GM23338 (cell line): Measurements from ENCODE around the gene IL13. TPM values are rescaled to one million over a fixed set of nuclear protein-coding genes. Genes with fewer than 3 reads are reported as not detected.

Experiments used
- ATAC-seq: fragments of 200-7000 bp; cut with Tn5 transposase; 3 replicates; pipeline ENCODE4 v1.9.1; 2020
- DNase-seq: peaks from one replicate; pipeline ENCODE4 v3.0.0-alpha.2; 2015; ENCODE audit warnings: low spot score
- H2AFZ ChIP-seq: fragments of 200-600 bp; sonication (generic); 2 replicates; pipeline ENCODE4 v1.8.0; 2016; ENCODE audit warnings: antibody characterized with exemption, mild to moderate bottlenecking, moderate library complexity
- H3F3A ChIP-seq: fragments of 200-600 bp; sonication (generic); replicated peaks from 2 replicates; pipeline ENCODE4 v1.8.0; 2017; ENCODE audit warnings: antibody characterized with exemption, mixed run types, low read depth
- H3K27ac ChIP-seq: fragments of 200-600 bp; sonication (generic); 2 replicates; pipeline ENCODE4 v1.6.1; 2016; ENCODE audit warnings: low read depth
- H3K27me3 ChIP-seq: fragments of 200-600 bp; sonication (generic); 2 replicates; pipeline ENCODE4 v1.8.0; 2016; ENCODE audit warnings: mild to moderate bottlenecking, mixed run types, moderate library complexity; ENCODE audit not compliant: insufficient read depth
- H3K36me3 ChIP-seq: fragments of 200-600 bp; sonication (generic); 2 replicates; pipeline ENCODE4 v1.8.0; 2016; ENCODE audit warnings: mild to moderate bottlenecking; ENCODE audit not compliant: insufficient read depth
- H3K4me1 ChIP-seq: fragments of 200-600 bp; sonication (generic); 2 replicates; pipeline ENCODE4 v1.8.0; 2016; ENCODE audit warnings: mild to moderate bottlenecking, moderate library complexity; ENCODE audit not compliant: insufficient read depth
- H3K4me2 ChIP-seq: fragments of 200-600 bp; sonication (generic); 2 replicates; pipeline ENCODE4 v1.7.1; 2017; ENCODE audit warnings: mixed run types
- H3K4me3 ChIP-seq: fragments of 200-600 bp; sonication (generic); 2 replicates; pipeline ENCODE4 v1.6.1; 2016; ENCODE audit warnings: mixed run types
- H3K79me2 ChIP-seq: fragments of 200-600 bp; sonication (generic); replicated peaks from 2 replicates; pipeline ENCODE4 v1.8.0; 2017; ENCODE audit warnings: mild to moderate bottlenecking; ENCODE audit not compliant: insufficient read depth
- H3K9me2 ChIP-seq: fragments of 200-600 bp; sonication (generic); 2 replicates; pipeline ENCODE4 v1.8.0; 2017; ENCODE audit not compliant: insufficient read depth
- H4K20me1 ChIP-seq: fragments of 200-600 bp; sonication (generic); replicated peaks from 2 replicates; pipeline ENCODE4 v1.8.0; 2017; ENCODE audit warnings: mild to moderate bottlenecking; ENCODE audit not compliant: insufficient read depth
- H3K27ac Mint-ChIP-seq: 2 replicates; pipeline ENCODE4 v1.8.0; 2020; ENCODE audit warnings: inconsistent platforms, mild to moderate bottlenecking, moderate library complexity, mixed read lengths
- H3K27me3 Mint-ChIP-seq: 3 replicates; pipeline ENCODE4 v1.8.0; 2022; ENCODE audit warnings: low read depth, mild to moderate bottlenecking, moderate library complexity, mixed read lengths, inconsistent platforms; ENCODE audit not compliant: insufficient read depth, poor library complexity
- H3K36me3 Mint-ChIP-seq: 3 replicates; pipeline ENCODE4 v1.8.0; 2021; ENCODE audit warnings: low read depth, mild to moderate bottlenecking, inconsistent platforms, moderate library complexity, mixed read lengths
- H3K4me1 Mint-ChIP-seq: 3 replicates; pipeline ENCODE4 v1.8.0; 2020; ENCODE audit warnings: mild to moderate bottlenecking, inconsistent platforms, mixed read lengths
- H3K4me3 Mint-ChIP-seq: 3 replicates; pipeline ENCODE4 v1.8.0; 2021; ENCODE audit warnings: moderate library complexity, mild to moderate bottlenecking, inconsistent platforms, mixed read lengths
- H3K9me3 Mint-ChIP-seq: 3 replicates; pipeline ENCODE4 v1.8.0; 2020; ENCODE audit warnings: moderate library complexity, mild to moderate bottlenecking, inconsistent platforms, mixed read lengths
- CREB1 ChIP-seq: fragments of 250-450 bp; sonication (Bioruptor Pico); IDR thresholded peaks from 2 replicates; pipeline ENCODE4 v1.5.0; 2020; ENCODE audit warnings: low read depth, mild to moderate bottlenecking, moderate library complexity
- CTCF ChIP-seq, 2 experiments: fragments of 200-600 bp in 1 of 2; sonication (generic) in 1 of 2; conservative IDR thresholded peaks; 2 replicates each; pipeline versions ENCODE4 v1.5.1 to v1.6.1; 2016 to 2017; ENCODE audit warnings: antibody characterized with exemption in 2 of 2, low read depth in 2 of 2, mild to moderate bottlenecking in 2 of 2, moderate library complexity in 1 of 2
- EZH2 ChIP-seq: fragments of 200-600 bp; sonication (generic); IDR thresholded peaks from one replicate; pipeline ENCODE4 v1.8.0; 2017; ENCODE audit warnings: antibody characterized with exemption, mild to moderate bottlenecking, low read depth; ENCODE audit not compliant: unreplicated experiment
- JUNB ChIP-seq: IDR thresholded peaks from one replicate; pipeline ENCODE4 v1.6.1; 2016; ENCODE audit warnings: antibody characterized with exemption; ENCODE audit not compliant: unreplicated experiment
- NANOG ChIP-seq: IDR thresholded peaks from 2 replicates; pipeline ENCODE4 v1.6.1; 2016; ENCODE audit warnings: antibody characterized with exemption, borderline replicate concordance
- POLR2AphosphoS5 ChIP-seq: IDR thresholded peaks from 2 replicates; pipeline ENCODE4 v1.6.1; 2016; ENCODE audit warnings: antibody characterized with exemption, low read depth
- REST ChIP-seq: IDR thresholded peaks from one replicate; pipeline ENCODE4 v1.6.1; 2018; ENCODE audit warnings: antibody characterized with exemption; ENCODE audit not compliant: unreplicated experiment
- STAT1 ChIP-seq: IDR thresholded peaks from one replicate; pipeline ENCODE4 v1.6.1; 2016; ENCODE audit warnings: antibody characterized with exemption; ENCODE audit not compliant: unreplicated experiment
- ZNF114 ChIP-seq: fragments of 250-450 bp; sonication (Bioruptor Pico); IDR thresholded peaks from 2 replicates; pipeline ENCODE4 v1.5.0; 2020; ENCODE audit warnings: mild to moderate bottlenecking, moderate library complexity
- ZNF462 ChIP-seq: fragments of 250-450 bp; sonication (Bioruptor Pico); IDR thresholded peaks from 2 replicates; pipeline ENCODE4 v1.5.0; 2020; ENCODE audit warnings: mild to moderate bottlenecking, moderate library complexity
- polyA plus RNA-seq: library from polyadenylated mRNA; unstranded; fragments of >200 nt; fragmentation: Nextera tagmentation; extraction: Ambion mirVana; gene quantifications from 2 replicates; pipeline ENCODE4 v1.2.1, GENCODE V29; 2016
- total RNA-seq: library from RNA; depleted of rRNA; stranded (reverse); fragments of >200 nt; shearing (Covaris generic); gene quantifications from 2 replicates; pipeline ENCODE4 v1.2.3, GENCODE V29; 2014

The IL13 gene
- total and polyA plus RNA-seq, 2 experiments from 2014 or later: not detected

- no peak for TF ChIP-seq REST
- TF ChIP-seq STAT1: no peak
Measured at GRCh38 chr5:132641241-132641723, 16.7 kb upstream of the IL13 start (continued).

GRCh38 chr5:132641841-132642240 lies 16.1 kb upstream of the IL13 start:
- no peak overlapping the region; the same call in 1 of the 2 replicates for H3K27ac Mint-ChIP-seq
- H3K4me1 ChIP-seq: peaks cover 18% of the 10 kb centered on the region
- no peak overlapping the region for H3K4me3 ChIP-seq
- H3K9me3 Mint-ChIP-seq: no peaks in the 10 kb centered on the region; the same call in 2 of the 3 replicates
- no peaks in the 10 kb centered on the region for H4K20me1 ChIP-seq
- H3F3A ChIP-seq: no peaks in the 10 kb centered on the region
- peaks cover 4% of the 10 kb centered on the region for H3K27me3 Mint-ChIP-seq
- no peak overlapping the region for H2AFZ ChIP-seq
- H3K9me2 ChIP-seq: no peaks in the 10 kb centered on the region
- no peak for DNase-seq
- no peaks in the 10 kb centered on the region for H3K79me2 ChIP-seq
- peaks cover 6% of the 10 kb centered on the region for H3K36me3 ChIP-seq
- peaks cover 43% of the 10 kb centered on the region for H3K36me3 Mint-ChIP-seq
- no peak overlapping the region for H3K27ac ChIP-seq
- H3K4me1 Mint-ChIP-seq: peaks cover 18% of the 10 kb centered on the region
- H3K4me3 Mint-ChIP-seq: no peak overlapping the region
- no peaks in the 10 kb centered on the region for H3K27me3 ChIP-seq
- H3K4me2 ChIP-seq: no peak overlapping the region
- no peak for ATAC-seq
- TF ChIP-seq ZNF462 (no peak), NANOG (no peak), POLR2AphosphoS5 (no peak), CTCF (conservative IDR thresholded peaks at IDR 0.05; ENCODE audit: low read depth in 2 of 2) (no peak), ZNF114 (CRISPR knock-in tag) (no peak), STAT1 (no peak), REST (no peak), CREB1 (CRISPR knock-in tag) (no peak), JUNB (no peak), EZH2 (no peak)
